Prostate gland (tissue), 2 donors: ENCODE data around the gene FASN. TPM values are rescaled to one million over a fixed set of nuclear protein-coding genes. Genes with fewer than 3 reads are reported as not detected.

ENCODE experiments used
- DNase-seq: peaks from one replicate; pipeline ENCODE4 v3.0.0-alpha.2; 2019; ENCODE audit warnings: low spot score
- H3K27ac ChIP-seq, 2 donors: fragments of 200-600 bp; sonication (generic); 2 replicates each; pipeline ENCODE4 v1.5.1; 2017 to 2019
- H3K27me3 ChIP-seq: fragments of 200-600 bp; sonication (generic); replicated peaks from 2 replicates; pipeline ENCODE4 v1.5.1; 2019; ENCODE audit not compliant: insufficient read depth
- H3K36me3 ChIP-seq, 2 donors: fragments of 200-600 bp; sonication (generic); 1 replicate in 1 of 2; 2 replicates in 1 of 2; pipeline versions ENCODE4 v1.5.1 to v1.8.1; 2017 to 2019
- H3K4me1 ChIP-seq: fragments of 200-600 bp; sonication (generic); replicated peaks from 2 replicates; pipeline ENCODE4 v1.5.1; 2019
- H3K4me3 ChIP-seq, 2 donors: fragments of 200-600 bp; sonication (generic); 2 replicates each; pipeline ENCODE4 v1.5.1; 2017 to 2019
- H3K9me3 ChIP-seq: fragments of 200-600 bp; sonication (generic); 2 replicates; pipeline ENCODE4 v1.5.1; 2017
- CTCF ChIP-seq, 4 experiments: fragments of 200-600 bp in 2 of 4; fragments of 450-650 bp in 2 of 4; sonication (generic) in 2 of 4; IDR thresholded peaks; 1 replicate in 3 of 4; 2 replicates in 1 of 4; pipeline ENCODE4 v1.5.1; 2016 to 2019; ENCODE audit warnings: antibody characterized with exemption in 4 of 4, mild to moderate bottlenecking in 2 of 4, moderate library complexity in 2 of 4
- POLR2A ChIP-seq: fragments of 450-650 bp; IDR thresholded peaks from one replicate; pipeline ENCODE4 v1.6.1; 2016; ENCODE audit warnings: antibody characterized with exemption, mild to moderate bottlenecking
- POLR2AphosphoS5 ChIP-seq: sonication (generic); formaldehyde crosslinking; IDR thresholded peaks from one replicate; pipeline ENCODE4 v1.6.1; 2017; ENCODE audit warnings: antibody characterized with exemption
- WGBS: methylation state at CpG from one replicate; pipeline ENCODE4 v1.1.5; 2018; 5-methylcytosine and 5-hydroxymethylcytosine counted together
- intact Hi-C: fragments of 100-400 bp; cut with DNase I; formaldehyde crosslinking; loops from one replicate; pipeline ENCODE4 v1.14.2; 2022
- total RNA-seq, 2 donors: library from RNA; depleted of rRNA; stranded (reverse); fragments of >200 nt; gene quantifications; one replicate each; pipeline ENCODE4 v1.1.0, GENCODE V29; 2016

Gene FASN
- total RNA-seq, 2 donors from 2014 or later: 192 to 388 TPM

GRCh38 chr17:82070611-82071010 lies 27.4 kb downstream of the FASN start:
- no peaks in the 10 kb centered on the region for H3K4me1 ChIP-seq
- no peak for DNase-seq
- no peak overlapping the region for H3K27ac ChIP-seq
- H3K36me3 ChIP-seq: no peaks in the 10 kb centered on the region
- intact Hi-C loops: no loop called here
- no peaks in the 10 kb centered on the region for H3K9me3 ChIP-seq
- no peak overlapping the region for H3K4me3 ChIP-seq
- TF ChIP-seq POLR2AphosphoS5 (no peak), CTCF (IDR thresholded peaks at IDR 0.05) (no peak), POLR2A (no peak)
- H3K27me3 ChIP-seq: no peaks in the 10 kb centered on the region

- intact Hi-C loops: no loop called here
- no peak for DNase-seq
Observed at GRCh38 chr17:82065638-82066303, 32.3 kb downstream of the FASN start, which contains the start of gene DUS1L. Gene DUS1L (minus strand): TSS chr17:82065804. CDS start chr17:82065059, 745 bp downstream.

GRCh38 chr17:82065193-82065637 lies 32.8 kb downstream of the FASN start:
- Histone ChIP-seq H3K27ac (peak overlapping the region; percentile 80 to 85), H3K4me3 (peak overlapping the region; percentile 59 to 72), H3K9me3 (no peaks in the 10 kb centered on the region), H3K27me3 (no peaks in the 10 kb centered on the region), H3K36me3 (peaks cover 0 to 3% of the 10 kb centered on the region in 2 donors), H3K4me1 (peaks cover 20% of the 10 kb centered on the region)
- TF ChIP-seq POLR2A: no peak
- no peak for TF ChIP-seq CTCF (IDR thresholded peaks at IDR 0.05)
- WGBS: 1% methylated on average over 17 of the region's 47 CpGs
- intact Hi-C loops: no loop called here
- DNase-seq: no peak

More at GRCh38 chr17:82065638-82066303, 32.3 kb downstream of the FASN start, which contains the start of gene DUS1L:
- H3K27ac ChIP-seq: peak within 1 kb of the TSS; percentile 83 to 85
- no peaks in the 10 kb centered on the region for H3K36me3 ChIP-seq
- H3K9me3 ChIP-seq: no peaks in the 10 kb centered on the region
- TF ChIP-seq POLR2A (no peak), POLR2AphosphoS5 (peak; percentile 64), CTCF (IDR thresholded peaks at IDR 0.05) (peak in 2 of 4 experiments; percentile 7 to 24)
- H3K27me3 ChIP-seq: no peaks in the 10 kb centered on the region
- H3K4me1 ChIP-seq: peaks cover 19% of the 10 kb centered on the region
- H3K4me3 ChIP-seq: peak within 1 kb of the TSS; percentile 59 to 72
- 19% methylated on average over 57 of the region's 88 CpGs for WGBS

- DNase-seq: no peak
Observed at GRCh38 chr17:82064433-82065192, 33.4 kb downstream of the FASN start.

More at GRCh38 chr17:82064433-82065192, 33.4 kb downstream of the FASN start:
- Histone ChIP-seq H3K4me1 (peaks cover 20% of the 10 kb centered on the region), H3K27ac (peak overlapping the region; percentile 80 to 85), H3K4me3 (peak overlapping the region; percentile 59 to 72), H3K36me3 (peaks cover 0 to 5% of the 10 kb centered on the region in 2 donors), H3K9me3 (no peaks in the 10 kb centered on the region), H3K27me3 (no peaks in the 10 kb centered on the region)
- 16% methylated on average over 22 of the region's 36 CpGs for WGBS
- TF ChIP-seq POLR2AphosphoS5: no peak
- no peak for TF ChIP-seq CTCF (IDR thresholded peaks at IDR 0.05)
- TF ChIP-seq POLR2A: no peak
- intact Hi-C loops: no loop called here
